Stimulated activated CD4-positive, alpha-beta T cell treated with anti-CD3 and anti-CD28 coated beads, Interleukin-4, amount 100 ng/mL, for 4 hours (primary cell): ENCODE measurements around the gene ZBTB37.
"Not testable (repeated sequence)": the region's sequence is repeated elsewhere in the genome, so short reads cannot be mapped to it uniquely, and the experiment has no call there.

Source experiments
- DNase-seq, 2 experiments: peaks; one replicate each; pipeline ENCODE4 v3.0.0-alpha.2; 2020

Gene ZBTB37

DNA sequence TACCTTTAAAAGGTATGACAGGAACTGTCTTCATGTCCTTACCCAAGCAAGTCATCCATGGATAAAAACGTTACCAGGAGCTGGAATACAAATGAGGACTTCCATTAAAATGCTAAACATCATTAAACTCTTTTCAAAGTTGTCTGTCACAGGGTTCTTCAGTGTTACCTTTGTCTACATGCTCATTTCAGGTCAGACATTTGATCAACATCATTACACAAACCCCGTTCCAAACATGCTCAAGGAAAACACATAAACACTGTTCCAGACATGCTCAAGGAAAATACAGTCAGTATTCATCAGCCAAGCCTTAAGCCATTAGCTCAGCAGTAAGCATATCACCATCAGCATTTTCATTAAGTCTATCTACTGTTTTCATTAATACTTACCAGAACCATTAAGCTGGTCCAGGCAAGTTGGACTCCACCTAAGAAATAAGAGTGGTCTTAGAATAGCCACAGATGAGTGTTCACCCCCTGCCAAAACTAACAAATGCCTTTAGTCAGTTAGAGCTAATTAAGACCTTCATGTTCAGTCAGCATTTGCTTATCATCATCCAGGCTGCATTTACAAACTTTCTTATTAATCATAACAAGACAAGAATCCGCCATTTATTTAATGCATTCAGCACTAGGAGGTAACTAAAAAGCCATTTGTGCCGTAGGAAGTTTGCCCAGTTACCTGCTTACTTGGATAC, 2.6 kb upstream of the ZBTB37 start:
- no peak for DNase-seq

DNA sequence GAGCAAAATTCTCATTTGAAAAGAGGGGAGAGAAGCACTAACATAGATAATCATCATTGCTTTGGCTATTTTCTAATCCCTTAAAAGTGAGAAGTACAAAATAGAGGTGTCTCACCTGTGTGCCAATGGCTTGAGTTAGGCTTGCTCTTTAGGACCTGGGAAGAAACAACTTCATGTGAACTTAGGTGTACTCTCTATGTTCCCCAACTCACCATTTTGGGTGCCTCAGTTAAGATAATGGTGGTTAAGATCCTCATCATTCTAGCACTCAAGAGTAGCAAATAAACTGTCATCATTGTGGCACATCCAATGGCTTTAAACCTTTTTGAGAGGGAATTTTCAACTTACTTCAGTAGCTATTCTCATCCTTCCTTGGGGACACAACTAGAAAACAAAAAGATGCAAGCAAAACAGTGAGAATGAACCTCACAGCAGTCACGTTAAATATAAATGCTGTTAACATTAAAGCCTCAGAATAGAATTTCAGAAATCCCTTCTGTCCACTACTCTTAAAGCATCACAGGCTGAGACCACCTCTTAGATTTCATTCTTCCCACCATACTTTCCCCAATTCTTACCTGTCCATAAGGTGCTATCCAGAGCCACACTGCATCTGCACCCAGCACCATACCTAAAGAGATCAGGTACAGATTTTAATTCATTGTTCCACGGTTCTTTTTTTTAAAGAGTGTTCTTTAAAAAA, 1.6 kb upstream of the ZBTB37 start:
- DNase-seq, result no peak

- no peak for DNase-seq
These were observed 933 bp upstream of the ZBTB37 start for GRCh38 chr1:173867141-173867752.

DNA sequence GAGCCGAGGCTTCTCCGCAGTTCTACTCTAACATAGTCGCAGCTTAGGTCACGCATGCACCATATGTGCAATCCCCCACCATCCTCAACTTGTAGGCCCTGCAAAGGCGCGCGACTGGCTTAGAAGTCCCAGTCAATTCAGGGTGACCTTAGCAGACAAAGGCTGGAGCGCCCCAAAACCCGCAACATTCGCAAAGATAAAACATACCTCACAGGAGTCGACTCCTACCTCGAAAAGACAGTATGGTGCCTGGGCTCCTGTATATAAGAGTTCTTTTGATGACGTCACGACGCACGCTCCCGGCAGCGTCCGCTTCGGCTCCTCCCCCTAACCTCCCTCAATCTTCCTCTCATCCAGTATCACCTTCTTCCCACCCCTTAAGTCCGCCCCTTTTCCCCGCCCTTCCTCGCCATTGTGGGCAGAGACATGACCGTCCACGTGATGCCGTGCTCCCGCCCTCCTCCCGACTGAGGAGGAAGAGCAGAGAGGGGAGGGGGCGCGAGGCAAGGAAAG, 371 bp upstream of the ZBTB37 start, which contains the start of gene GAS5:
Gene GAS5 (minus strand): TSS at position 237 of the 513 bp plus-strand sequence.
- peak; percentile 98 to 100 for DNase-seq

DNA sequence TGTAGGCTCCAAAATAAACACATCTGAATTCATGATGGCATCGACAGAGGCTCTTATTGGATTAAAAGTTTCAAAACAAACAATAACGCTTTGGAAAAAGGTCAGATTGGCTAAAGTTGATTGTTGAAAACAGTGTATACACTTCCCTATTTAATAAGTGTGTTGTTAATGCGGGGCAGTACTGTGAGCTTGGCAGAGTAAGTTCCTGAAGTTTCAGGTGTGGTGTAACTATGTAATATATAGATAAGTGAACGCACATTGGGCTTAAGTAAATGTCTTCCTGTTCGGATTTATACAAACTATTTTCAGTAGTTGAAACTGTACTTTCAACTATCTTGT, 810 bp downstream of the ZBTB37 start:
- DNase-seq, result no peak

GRCh38 chr1:173870252-173871075, 2.3 kb downstream of the ZBTB37 start:
- no peak for DNase-seq

DNA sequence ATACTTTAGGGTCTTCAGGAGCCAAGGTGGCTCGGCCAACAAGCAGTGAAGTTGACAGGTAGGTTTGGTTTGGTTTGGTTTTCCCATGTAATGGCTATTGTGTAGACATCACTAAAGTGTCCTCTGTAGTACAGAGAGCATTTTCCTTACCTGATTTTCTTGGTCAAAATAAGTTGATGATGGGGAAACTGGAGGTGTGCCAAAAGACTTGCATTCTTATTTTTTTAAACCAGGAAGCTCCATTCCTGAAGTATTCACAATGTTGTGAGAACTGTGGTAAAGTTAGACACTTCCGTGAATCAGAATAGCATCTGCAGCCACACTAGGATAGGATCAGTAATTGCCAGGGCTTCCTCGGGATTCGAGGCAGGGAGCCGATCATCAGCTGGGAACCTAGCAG, 2.9 kb downstream of the ZBTB37 start:
- DNase-seq, result no peak

- DNase-seq, result no peak
These were observed 3.3 kb downstream of the ZBTB37 start for GRCh38 chr1:173871500-173871899.

DNA sequence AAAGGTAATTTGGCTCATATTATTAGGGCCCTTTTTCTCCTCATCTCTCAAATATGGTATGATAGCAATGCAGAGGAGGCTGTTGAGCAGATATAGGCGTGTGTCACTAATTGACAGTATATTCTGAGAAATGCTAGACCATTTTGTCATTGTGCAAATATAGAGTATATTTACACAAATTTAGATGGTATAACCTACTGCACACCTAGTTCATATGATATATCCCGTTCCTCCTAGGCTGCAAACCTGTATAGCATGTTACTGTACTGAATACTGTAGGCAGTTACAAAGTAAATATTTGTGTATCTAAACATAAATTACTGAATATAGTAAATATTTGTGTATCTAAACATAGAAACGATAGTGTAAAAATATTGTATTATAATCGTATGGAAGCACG, 8.6 kb downstream of the ZBTB37 start:
- no peak for DNase-seq

GRCh38 chr1:173878251-173878650, 10.1 kb downstream of the ZBTB37 start:
- no peak for DNase-seq

- not testable (repeated sequence) for DNase-seq
These were observed 12.9 kb downstream of the ZBTB37 start for GRCh38 chr1:173881117-173881516.

DNA sequence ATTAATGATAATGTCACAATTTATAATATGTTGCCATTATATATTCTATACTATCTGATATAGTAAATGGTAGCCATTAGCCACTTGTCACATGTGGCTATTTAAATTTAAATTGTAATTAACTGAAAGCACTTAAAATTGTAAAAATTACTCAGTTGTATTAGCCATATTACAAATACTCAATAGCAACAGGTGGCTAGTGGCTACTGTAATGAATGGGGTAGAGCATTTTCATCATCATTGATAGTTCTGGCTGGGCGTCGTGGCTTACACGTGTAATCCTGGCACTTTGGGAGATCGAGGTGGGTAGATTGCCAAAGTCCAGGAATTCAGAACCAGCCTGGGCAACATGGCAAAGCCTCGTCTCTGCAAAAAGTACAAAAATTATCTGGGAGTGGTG, 16.5 kb downstream of the ZBTB37 start:
- DNase-seq, result no peak

GRCh38 chr1:173886746-173887611, 18.8 kb downstream of the ZBTB37 start:
- DNase-seq, result no peak

DNA sequence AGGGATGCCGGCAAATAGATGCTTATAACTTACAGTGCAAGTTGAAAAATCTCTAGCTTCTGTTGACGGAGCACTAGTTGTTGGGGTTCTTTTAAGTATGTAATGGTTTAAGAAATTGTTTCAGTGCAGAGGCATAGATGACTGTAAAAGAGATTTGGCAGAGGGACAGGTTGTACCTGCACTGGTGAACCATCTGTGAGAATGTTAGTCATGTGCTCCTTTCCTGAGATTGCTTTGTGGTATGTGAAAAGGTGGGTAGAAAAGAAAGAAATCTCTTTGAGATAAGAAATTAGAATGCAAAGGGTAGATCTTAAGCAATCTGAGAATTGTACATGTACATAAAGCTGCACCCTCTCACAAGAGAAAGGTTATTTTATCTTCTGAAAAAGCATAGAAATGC, 19.4 kb downstream of the ZBTB37 start:
- DNase-seq, result no peak

DNA sequence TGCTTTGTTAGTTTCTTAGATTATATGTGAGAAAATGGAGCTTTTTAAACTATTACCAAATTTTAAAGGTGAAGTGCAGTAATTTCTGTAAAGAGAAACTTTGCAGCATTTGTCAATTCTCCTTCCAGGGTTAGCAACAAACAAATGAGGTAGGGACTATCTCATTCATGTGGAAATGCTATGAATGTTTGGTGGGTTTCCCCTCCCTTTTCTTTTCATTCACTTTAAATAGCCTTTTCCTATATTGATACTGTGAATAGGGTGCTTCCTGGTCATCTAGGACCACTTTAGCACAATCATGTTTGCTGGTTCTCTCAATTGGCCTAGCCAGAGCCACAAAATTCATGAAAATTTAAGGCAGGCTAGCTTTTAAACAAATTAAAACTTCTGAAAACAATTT, 20.6 kb downstream of the ZBTB37 start:
- no peak for DNase-seq

DNA sequence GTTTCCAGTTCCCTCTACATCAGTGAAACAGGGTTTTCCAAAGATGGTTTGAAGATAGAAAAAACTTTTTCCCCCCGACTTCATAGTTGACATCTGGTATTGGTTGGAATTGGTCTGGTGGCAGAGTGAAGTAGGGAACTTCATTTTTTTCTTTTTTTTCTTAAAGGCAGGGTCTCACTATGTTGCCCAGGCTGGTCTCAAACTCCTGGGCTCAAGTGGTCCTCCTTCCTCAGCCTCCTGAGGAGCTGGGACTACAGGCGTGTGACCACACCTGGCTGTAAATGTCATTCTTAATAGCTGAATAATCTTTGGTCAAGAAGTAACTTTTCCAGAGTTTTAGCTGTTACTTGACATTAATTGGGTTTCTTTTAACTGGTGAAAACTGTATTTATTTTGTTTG, 21.7 kb downstream of the ZBTB37 start:
- DNase-seq, result no peak

DNA sequence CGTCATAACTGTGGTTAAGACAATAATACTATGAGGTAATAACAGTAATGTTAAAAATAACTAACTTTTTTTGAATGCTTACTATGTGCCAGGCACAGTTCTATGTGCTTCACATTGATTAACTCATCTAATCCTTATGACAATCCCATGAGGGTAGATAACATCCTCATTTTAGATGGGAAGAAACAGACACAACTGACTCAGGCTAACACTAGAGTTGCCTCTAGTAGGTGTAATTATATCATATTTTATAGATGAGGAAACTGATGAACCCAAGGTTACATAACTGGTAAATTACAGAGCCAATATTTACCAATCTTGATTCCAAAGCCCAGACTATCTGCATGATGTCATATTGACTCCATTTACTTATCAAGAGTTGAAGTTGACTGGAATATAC, 25.4 kb downstream of the ZBTB37 start:
- DNase-seq, result no peak

DNA sequence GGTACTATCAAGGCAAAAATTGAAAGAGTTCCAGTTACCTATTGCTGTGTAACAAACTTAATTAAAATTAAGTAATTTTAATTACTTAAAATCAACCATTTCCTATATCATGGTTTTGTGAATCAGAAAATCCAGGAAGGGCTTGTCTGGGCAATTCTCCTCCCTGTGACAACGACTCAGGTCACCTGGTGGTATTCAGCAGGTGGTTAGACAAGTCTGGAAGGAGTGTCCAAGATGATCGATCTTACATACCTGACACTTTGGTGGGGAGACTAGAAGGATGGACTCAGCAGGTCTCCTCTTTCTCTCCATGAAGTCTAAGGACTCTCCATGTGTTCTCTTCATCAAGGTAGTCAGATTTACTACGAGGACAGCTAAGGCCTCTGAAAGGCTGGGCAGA, 26.0 kb downstream of the ZBTB37 start:
- no peak for DNase-seq

GRCh38 chr1:173900427-173900826, 32.2 kb downstream of the ZBTB37 start:
- DNase-seq, result no peak

- DNase-seq, result no peak
These were observed 32.8 kb downstream of the ZBTB37 start for GRCh38 chr1:173900992-173901391.

DNA sequence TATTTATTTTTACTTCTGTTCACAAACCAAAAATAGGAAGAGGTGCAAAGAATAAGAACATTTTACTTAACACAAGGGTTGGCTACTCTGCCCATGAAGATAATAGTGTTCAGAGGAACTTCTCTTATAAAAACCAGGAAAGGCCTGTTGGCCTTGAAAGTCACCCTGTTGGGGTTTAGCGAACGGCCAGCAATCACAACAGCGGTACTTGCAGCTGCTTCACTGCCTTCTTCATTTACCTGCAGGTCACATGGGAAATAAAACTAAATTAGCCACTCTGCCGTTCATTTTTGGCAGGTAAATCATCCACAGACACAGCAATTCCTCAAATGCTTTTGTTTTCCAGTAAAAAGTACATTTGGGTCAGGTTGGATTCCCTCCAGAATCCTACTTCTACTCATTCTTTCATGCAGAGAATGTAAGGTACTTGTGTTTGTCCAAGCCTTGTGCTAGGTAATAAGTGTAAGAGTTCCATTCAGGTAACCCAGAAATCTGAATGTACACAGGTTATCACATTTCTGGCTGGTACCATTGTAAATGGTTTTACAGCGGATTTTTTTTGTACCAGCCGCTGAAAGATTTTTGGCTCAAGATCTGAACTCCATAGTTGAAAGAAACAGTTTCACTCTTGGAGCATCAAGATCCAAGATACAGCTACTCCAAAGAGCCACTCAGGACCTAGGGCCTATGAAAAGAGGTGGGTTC, 35.8 kb downstream of the ZBTB37 start:
- DNase-seq, result no peak

DNA sequence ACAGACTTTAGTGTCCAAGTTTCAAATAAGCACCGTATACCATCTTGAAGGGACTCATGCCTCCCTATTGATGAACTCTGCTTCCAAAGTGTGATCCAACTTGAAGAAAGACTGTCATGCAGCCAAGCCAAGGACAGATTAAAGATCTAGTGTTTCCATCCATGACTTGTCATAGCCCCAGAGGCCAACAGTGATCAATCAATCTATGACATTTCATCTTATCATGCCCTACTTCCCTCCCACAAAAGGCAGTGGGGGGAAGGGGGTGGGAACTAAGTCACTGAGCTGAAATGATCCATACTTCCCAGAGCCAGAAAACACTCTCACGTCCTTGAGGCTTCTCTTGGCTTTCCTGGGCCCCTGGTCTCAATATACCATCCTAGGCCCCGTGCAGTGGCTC, 44.9 kb downstream of the ZBTB37 start:
- DNase-seq, result no peak
